ENCODE data around the gene C11orf21.

Gene C11orf21

DNA sequence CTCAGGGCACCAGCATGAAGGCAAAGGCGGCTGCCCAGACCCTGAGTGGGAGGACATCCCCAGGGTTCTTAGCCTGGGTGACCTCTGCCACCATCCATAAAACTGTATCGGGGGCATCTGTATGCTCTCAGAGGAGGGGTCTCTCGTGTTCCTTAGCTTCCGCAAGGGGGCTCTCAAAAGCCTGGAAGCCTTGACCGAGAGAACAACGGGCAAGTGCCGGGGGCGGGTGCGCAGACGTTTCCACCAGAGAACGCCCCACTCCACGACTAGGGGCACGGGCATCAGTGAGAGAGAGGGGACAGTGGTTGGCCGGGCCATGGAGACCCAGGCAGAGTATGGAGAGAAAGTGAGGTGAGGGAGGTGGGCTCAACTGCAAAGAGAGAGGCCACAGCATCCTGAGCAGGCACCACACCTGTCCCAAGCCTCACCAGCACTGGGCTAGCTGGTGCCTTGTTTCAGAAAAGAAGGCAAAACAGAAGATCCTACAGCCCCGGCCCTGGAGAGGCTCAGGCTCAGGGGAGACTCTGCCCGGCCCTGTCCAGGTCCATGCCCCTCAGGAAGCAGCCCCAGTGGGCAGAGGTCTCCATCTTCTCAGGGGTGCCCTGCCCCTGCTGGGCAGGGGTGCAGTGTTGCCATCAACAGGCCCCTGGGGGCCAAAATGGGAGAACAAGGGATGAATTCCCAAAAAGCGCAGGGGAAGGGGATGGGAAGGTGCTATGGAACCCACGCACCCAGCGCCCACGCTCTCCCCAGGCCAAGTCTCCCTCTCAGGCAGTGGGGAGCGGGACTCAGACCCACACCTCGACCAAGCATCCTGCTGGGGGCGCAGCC is 6.0 kb upstream of the C11orf21 start:
- no peak for DNase-seq

DNA sequence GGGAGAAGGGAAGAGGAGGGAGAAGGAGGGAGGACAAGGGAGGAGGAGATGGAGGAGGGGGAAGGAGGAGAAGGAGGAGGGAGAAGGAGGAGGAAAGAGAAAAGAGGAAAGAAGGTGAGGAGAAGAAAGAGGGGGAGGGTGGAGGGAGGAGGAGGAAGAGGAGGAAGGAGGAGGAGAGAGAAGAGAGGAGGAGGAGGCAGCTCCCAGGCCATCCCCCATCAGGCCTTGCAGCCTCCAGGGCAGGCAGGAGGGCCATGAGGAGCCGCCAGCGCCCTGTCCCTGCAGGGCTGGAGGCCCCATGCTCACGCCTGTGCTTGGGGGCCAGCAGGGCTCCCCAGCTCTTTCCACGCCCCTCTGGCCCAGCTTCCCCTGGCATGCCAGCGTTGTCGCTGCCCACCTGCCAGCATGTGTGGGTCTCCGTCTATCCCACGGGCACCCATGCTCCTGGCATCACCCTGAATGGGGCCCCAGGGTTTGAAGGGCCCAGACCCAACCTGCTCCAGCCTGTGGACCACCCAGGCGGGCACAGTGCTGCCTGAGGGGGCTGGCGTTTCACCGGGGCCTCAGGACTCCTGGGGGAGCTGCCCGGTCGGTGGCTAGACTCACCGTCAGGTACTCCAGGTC is 5.3 kb upstream of the C11orf21 start:
- peak; percentile 44 for DNase-seq

DNA sequence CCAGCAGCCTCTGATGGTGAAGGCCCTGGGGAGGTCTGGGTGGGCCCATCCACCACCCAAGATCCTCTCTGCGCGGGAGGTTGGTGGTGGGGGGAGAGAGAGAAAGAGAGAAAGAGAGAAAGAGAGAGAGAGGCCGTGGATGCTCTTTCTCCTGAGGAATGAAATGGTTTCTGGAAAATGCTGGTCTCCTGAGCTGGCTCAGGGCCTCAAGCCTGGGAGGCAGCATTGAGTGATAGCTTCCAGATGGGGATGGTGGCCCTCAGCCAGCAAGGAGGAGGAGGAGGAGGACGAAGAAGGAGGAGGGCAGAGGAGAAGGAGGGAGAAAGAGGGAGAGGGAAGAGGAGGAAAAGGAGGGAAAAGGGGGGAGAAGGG is 4.7 kb upstream of the C11orf21 start:
- no peak for DNase-seq

DNA sequence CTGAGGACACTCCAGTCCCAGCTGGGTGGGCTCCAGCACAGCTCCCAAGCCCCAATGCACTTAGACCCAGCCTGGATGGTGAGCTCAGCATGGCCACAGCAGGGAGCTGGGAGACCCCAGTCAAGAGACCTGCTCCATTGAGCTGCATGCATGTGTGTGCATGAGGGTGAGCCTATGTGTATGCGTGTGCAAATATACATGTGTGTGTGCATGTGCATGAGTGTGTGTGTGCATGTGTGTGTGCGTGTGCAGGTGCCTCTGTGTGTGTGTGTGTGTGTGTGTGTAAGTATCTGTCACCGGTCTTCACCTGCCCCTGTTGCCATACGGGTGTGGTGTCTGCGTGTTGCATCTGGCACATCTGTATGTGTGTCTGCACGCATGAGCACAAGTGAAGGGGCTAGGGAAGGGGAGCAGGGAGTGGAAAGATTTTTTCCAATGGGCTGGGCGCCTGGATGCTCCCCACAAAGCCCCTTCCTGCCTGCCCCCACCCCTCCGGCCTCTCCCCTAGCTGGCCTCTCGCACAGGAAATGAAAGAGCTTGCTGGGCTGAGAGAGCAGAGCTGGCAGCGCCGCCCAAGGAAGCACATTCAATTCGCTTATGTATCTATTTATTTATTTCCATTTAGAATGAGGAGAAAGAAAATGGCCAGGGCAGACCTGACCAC is 4.2 kb upstream of the C11orf21 start:
- DNase-seq, result peak; percentile 58

DNA sequence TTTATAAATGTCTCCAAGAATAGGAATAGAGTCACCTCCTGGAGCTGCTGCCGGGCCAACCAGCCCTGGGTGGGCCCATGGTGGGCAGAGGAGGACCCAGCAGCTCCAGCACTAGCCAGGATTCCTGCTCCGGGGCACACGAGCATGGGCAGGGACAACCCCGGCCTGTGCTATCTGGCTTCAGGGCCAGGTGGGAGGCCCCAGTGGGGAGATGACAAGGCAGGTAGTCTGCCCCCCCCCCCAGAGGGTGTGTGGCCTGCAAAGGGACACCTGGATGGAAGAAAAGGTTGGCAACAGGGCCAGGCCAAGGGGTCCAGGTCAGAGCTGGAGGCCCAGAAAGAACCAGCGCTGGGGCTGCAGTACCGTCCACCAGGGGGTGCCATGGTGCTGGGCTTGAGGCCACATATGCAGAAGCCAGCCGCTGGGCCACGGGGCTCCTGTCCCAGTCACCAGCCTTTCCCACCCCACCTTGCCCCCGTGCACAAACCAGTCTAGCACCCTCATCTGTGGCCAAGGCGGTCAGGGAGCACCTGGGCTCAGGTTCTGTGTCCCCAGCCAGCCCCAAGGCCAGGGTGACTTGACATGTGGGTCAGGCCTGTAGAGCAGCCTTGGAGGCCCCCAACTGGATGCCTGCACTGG is 3.5 kb upstream of the C11orf21 start:
- DNase-seq, result peak; percentile 96

DNA sequence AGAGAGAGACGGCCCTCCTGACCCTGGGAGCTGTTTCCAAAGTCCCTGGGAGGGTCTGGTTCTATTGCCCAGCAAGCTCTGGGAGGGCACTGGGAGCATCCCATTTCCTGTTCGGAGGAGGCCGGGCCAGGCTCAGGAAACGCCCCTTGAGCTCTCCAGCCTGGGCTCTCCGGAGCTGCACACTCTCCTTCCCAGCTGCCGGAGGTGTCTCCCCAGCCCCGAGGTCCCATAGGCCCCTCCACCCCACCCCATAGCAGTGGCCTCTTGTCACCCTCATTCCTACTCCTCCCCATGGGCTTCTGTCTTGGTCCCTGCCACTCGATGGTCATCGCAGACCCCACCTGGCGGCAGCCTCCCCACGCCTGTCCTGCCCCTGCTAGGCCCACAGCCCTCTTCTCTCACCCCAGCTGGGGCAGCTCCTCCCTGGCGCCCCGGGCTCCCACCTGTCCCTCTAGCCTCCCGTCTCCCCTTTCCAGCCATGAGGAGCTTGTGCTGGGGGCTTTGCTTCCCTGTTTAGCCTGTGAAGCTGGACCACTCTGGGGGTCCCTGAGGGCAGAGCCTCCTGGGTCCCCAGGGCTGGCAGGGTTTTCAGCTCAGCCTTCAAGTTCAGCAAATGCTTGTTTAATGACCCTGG is 2.9 kb upstream of the C11orf21 start:
- peak; percentile 58 for DNase-seq

DNA sequence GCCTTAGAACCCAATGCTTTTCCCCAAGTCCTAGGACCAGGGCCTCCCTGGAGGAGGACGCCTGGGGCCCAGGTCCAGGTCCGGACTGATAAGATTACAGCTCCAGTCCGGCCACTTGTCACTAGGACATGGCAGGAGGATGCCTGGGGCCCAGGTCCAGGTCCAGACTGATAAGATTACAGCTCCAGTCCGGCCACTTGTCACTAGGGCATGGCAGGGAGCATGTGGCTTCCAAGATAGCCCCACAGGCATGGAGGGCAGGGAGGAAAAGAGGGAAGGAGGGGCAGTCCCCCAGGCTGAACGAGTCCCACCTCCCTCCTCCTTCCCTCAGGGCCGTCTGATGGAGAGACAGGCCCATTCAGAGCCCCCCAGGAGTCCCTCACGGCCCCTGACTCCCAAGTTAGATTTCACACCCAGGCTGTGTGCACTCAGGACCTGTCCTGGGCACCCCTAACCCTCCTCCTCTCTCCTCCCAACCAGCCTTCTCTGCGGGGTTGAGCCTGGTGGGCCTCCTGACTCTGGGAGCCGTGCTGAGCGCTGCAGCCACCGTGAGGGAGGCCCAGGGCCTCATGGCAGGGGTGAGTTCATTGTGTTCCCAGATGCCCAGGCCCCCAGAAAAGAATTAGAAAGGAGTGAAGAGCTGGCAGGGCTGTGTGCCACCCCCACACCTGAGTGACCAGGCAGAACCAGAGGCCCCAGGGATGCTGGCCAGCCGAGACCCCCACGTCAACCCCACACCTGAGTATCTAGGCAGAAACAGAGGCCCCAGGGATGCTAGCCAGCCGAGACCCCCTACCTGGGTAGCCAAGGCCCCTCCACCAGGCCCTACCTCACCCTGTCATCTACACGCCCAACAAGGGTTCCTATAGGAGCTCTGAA is 2.1 kb upstream of the C11orf21 start:
- DNase-seq, result peak; percentile 61

DNA sequence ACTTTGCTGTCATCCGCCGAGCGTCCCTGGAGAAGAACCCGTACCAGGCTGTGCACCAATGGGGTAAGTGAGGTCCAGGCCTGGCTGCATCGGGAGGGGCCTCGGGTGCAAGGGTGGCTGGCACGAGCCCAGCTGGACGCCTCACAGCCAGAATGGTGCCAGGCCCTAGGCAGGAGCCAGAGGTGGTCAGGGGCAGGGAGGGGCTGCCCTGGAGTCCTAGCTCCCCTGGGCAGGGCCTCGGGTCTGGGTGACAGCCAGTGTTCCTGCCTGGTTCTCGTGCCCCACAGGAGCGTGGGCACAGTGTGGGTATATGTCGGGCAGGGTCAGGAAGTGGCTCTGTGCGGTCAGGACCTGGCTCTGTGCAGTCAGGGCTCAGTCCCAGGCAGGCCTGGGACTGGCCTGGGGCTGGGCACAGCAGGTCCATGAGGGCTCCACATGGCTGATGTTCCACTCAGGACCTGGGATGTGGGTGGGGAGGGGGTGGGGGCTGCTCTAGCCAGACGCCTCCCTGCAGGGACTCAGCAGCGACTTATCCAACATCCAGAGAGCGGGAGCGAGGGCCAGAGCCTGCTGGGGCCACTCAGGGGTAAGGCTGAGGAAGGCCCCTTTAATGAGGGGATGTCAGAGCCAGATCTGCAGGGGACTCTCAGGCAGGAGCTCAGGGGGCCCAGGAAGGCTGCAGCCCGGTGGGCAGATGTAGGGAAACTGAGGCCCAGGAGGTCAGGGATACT is 1.3 kb upstream of the C11orf21 start:
- peak; percentile 58 for DNase-seq

DNA sequence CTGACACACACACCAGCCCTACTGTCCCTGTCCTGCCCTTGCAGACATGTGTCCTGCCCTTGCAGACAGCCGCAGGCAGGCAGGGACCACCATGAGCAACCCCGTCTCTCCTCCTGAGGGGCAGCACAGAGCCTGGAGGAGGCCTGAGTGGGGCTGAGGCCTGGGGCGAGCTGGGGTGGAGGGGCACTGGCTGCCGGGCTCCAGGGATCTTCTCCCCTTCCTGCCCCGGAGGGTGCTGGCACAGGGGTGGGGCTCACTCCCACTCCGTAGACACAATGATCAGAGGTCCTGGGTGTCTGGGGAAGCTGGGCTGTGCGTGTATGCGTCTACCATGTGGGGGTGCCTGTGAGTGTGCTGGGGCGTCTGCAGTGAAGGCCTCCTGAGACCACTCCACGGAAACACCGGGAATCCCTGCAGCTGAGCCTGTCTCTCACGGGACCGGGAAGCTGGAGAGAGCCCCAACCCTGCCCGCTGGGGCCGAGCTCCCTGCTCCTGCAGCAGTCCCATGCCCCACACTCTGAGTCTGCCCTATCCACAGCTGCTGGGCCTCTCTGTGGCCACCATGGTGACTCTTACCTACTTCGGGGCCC is 683 bp upstream of the C11orf21 start:
- peak; percentile 73 for DNase-seq

DNA sequence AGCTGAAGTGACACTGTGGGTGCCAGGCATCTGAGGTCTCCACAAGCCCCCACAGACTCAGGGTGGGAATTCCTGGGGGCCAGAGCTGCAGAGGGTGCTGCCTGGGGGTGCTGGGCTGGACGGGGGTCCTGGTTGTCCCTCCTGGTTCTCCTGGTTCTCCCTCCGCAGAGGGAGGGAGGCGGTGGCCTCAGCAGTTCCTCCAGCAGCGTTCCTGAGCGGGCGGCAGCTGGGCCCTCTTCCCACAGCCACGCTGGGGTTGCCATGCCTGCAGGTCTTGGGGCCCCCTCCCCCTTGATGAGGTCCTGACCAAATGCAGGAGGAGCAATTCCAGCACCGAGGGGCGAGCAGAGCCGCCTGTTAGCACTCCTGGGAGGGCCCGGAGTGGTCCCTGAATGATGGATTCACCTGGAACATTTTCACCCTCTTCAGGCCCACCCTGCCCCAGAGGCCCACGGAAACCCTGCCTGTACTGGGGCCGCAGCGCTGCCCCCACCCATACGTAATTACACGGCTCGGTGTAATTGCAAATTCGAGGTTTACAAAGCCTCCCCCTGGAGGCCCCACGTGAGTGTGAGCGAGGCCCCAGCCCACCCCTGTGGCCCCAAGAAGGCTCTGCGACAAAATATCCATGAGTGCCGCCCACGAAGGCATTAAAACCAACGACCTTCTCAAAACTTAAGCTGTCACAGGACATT is 635 bp downstream of the C11orf21 start:
- DNase-seq, result peak; percentile 63

DNA sequence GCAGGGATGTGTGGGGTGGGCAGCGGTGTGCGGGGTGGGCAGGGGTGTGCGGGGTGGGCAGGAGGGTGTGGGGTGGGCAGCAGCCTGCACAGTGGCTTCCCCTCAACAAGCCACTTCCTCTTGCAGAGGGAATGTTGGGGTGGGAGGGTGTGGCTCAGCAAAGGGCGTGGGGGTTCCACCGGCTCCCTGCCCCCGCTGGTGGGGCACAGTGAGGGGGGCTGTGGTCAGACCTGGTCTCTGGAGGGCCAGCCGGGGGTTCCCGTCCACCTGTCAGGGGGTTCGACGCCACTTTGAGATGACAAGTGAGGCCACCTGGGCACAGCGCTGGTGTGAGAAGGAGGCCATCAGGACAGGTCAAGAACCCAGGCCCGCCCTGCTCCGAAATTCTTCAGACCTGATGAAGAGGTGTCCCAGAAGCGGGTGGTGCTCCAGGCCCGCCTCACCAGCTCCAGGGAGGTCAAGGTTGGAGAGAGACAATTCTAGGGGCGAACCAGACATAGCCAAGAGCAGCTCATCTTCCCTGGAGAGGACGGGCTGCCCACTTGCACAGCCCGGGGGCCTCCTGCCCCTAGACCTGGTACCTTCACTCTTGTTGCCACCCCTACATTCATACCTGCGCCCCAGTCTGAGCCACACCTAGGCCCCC is 1.3 kb downstream of the C11orf21 start:
- no peak for DNase-seq

DNA sequence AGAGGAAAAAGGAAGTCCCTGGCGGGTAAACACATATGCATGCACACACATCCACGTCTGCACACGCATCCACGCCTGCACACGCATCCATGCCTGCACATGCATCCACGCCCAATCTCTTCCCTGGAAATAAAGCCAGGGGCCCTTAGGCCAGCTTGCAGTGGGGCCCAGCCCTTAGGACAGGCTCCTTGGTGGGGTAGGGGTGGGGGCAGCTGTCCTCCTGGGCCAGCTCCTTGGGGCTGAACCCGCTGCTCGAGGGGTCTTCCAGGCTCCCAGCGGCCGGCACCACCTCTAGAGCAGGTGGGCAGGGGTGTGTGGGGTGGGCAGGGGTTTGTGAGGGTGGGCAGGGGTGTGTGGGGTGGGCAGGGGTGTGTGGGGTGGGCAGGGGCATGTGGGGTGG is 1.9 kb downstream of the C11orf21 start:
- DNase-seq, result no peak

DNA sequence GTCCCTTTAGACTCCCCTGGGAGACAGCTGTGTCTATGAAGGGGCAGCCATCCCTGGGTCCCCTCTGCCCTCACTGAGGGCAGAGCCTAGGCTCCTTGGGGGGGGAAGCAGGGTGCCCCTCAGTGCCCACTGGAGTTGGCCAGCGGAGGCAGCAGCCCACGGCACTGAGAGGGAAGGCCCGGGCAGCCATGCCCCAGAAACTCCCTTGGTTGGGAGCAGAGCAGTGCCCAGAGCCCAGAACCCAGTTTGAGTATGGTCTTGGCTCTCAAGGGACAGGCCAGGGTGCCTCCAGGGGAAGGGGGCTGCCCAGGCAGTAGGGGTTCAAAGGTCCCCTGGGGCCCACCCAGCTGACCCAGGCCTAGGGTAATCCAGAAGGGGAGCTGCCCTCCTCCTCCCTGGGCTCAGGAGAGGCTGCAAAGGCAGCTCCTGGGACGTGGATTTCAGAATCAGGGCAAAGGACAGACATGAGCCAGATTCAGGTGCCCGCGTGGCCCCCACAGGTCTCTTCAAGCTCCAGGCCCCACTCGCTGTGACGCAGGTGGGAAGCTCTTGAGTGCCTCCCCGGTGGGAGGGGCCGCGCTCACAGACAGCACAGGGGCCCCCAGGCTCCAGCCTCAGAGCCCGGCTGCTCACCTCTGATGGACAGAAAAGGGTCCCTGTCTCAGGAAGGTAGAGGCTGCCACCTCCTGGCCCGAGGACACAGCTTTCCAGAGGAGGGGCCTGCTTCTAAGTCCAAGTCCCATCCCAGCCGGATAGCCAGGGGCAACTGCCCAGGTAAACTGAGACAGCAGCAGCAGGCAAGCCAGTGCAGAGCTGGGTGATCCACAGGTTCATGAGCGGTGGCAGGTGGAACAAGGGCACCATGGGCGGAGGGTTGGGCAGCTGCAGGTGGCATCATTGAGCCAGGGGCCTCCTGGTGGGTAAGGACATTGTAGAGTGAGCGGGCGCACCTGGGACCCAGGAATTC is 2.6 kb downstream of the C11orf21 start:
- peak; percentile 63 for DNase-seq

DNA sequence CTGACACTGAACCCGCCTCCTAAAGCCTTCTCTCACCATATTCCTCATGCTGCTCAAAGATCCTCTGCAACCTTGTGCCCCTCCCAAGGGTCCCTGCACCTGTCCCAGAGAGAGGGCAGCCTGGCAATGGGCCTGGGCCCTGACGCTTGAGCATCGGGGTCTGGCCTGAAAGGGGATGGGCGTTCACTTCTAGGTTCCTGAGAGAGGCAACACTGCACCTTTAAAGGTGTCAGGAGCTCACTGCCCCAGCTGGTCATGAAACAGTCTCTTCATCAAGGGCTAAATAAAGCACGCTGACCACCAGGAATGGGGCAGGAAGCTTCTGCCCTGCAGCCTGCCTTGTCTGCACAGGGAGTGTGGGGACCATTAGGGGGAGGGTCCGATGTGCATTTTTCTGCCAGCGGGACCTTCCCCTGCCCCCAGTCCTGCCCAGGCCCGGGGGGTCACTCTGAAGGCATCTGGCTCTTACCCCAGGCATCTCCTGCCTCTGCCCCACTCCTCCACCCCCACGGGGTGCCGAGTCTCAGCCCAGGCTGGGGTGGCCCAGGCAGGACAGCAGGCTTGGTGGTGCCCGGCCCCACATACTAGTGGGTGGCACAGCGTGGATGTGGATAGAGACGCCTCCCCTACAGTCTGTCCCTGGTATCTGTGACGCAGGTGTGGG is 3.5 kb downstream of the C11orf21 start:
- DNase-seq, result peak; percentile 49

DNA sequence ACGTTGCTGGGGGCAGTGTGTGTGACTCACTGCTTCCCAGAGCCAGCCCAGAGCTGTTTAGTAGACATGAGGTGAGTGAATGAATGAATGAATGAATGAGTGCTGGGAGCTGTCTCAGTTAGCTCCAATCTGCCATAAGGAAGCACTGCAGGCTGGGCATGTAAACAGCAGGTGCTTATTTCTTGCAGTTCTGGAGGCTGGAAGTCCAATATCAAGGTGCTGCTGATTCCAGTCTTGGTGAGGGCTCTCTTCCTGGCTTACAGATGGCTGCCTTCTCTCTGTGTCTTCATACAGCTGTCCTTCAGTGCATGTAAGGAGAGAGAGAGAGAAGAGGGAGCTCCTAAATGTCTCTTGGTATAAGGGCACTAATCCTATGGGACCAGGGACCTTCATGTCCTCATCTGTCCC is 4.1 kb downstream of the C11orf21 start:
- peak; percentile 13 for DNase-seq

DNA sequence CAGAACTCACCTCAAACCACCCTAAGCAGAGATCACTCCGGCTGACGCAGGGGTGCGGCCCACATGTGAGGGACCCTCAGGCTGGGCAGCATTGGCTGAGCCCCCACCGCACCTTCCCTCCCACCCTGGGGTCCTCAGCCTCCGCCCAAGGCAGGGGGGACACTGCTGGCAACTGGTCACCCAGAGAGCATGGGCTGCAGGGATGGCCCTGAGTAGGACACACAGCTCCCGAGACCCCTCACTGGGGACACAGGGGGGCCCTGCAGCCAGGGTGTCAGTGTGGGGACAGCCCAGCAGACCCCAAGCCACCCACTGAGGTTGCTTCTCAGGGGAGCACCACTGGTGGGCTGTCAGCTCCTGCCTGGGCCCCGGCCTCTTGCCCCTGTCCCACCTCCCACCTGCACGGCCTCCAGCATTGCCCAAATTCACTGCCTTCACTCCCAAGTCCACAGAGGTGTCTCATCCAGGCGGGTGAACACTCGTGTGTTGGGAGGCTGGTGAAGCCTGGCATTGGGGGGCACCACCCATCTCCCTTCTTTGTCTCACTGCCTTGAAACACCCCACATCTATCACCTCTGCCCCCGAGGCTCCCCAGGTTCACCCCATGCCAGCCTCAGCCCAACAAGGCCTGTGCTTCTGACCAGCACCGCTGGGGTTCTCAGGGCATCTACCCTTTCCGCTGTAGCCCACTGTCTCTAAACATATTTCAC is 4.7 kb downstream of the C11orf21 start:
- DNase-seq, result peak; percentile 44

All from activated CD8-positive, alpha-beta memory T cell treated with anti-CD3 and anti-CD28 coated beads, Interleukin-2, amount 50 U/mL, for 48 hours (primary cell).